Gastroesophageal sphincter (tissue), 4 donors: ENCODE data around the gene ACHE. TPM values are rescaled to one million over a fixed set of nuclear protein-coding genes. Genes with fewer than 3 reads are reported as not detected.
A peak's percentile ranks its signal among the peaks of the same experiment; 100 is the strongest.

Experiments
- ATAC-seq: fragments of 150-250 bp; one replicate; pipeline ENCODE4 v1.9.1; 2016; ENCODE audit warnings: mild to moderate bottlenecking, moderate library complexity
- H3K27ac ChIP-seq, 4 donors: fragments of 200-600 bp; sonication (generic) in 3 of 4; 1 replicate in 3 of 4; 2 replicates in 1 of 4; pipeline ENCODE4 v1.5.1; 2016 to 2019
- H3K27me3 ChIP-seq: fragments of 200-600 bp; sonication (generic); one replicate; pipeline ENCODE4 v1.5.1; 2019
- H3K36me3 ChIP-seq, 2 donors: fragments of 200-600 bp; sonication (generic); one replicate each; pipeline ENCODE4 v1.5.1; 2019; ENCODE audit warnings: control low read depth in 1 of 2
- H3K4me1 ChIP-seq, 3 donors: fragments of 200-600 bp; sonication (generic); 1 replicate in 2 of 3; 2 replicates in 1 of 3; pipeline ENCODE4 v1.5.1; 2016 to 2019; ENCODE audit warnings: control low read depth in 2 of 3
- H3K4me3 ChIP-seq, 2 donors: fragments of 200-600 bp; sonication (generic); one replicate each; pipeline ENCODE4 v1.5.1; 2019; ENCODE audit warnings: mild to moderate bottlenecking in 1 of 2, moderate library complexity in 1 of 2
- H3K9me3 ChIP-seq, 3 donors: fragments of 200-600 bp; sonication (generic); one replicate each; pipeline ENCODE4 v1.5.1; 2017 to 2019; ENCODE audit warnings: control low read depth in 2 of 3
- EP300 ChIP-seq: sonication (generic); formaldehyde crosslinking; IDR thresholded peaks from one replicate; pipeline ENCODE4 v1.6.1; 2017; ENCODE audit warnings: antibody characterized with exemption, mild to moderate bottlenecking
- POLR2A ChIP-seq, 2 donors: fragments of 450-650 bp; IDR thresholded peaks; one replicate each; pipeline ENCODE4 v1.6.1; 2017; ENCODE audit warnings: antibody characterized with exemption in 2 of 2, mild to moderate bottlenecking in 2 of 2, moderate library complexity in 1 of 2
- POLR2AphosphoS5 ChIP-seq: sonication (generic); formaldehyde crosslinking; IDR thresholded peaks from one replicate; pipeline ENCODE4 v1.6.1; 2017; ENCODE audit warnings: antibody characterized with exemption
- WGBS, 2 donors: methylation state at CpG; one replicate each; pipeline ENCODE4 v1.1.5; 2018; ENCODE audit warnings: low coverage in 1 of 2; 5-methylcytosine and 5-hydroxymethylcytosine counted together
- total RNA-seq, 4 donors: library from RNA; depleted of rRNA; stranded (reverse); fragments of >200 nt; gene quantifications; one replicate each; pipeline ENCODE4 v1.1.0, GENCODE V29; 2016
- TF ChIP-seq, protein P1 (sequence below), 4 experiments: fragments of 200-600 bp in 2 of 4; fragments of 450-650 bp in 2 of 4; sonication (generic) in 1 of 4; IDR thresholded peaks; one replicate each; pipeline ENCODE4 v1.5.1; 2017 to 2019; ENCODE audit warnings: antibody characterized with exemption in 4 of 4, mild to moderate bottlenecking in 2 of 4, moderate library complexity in 2 of 4

The ACHE gene
- total RNA-seq, 4 donors from 2014 or later, result 0.62 to 3.6 (median 1.1) TPM

DNA sequence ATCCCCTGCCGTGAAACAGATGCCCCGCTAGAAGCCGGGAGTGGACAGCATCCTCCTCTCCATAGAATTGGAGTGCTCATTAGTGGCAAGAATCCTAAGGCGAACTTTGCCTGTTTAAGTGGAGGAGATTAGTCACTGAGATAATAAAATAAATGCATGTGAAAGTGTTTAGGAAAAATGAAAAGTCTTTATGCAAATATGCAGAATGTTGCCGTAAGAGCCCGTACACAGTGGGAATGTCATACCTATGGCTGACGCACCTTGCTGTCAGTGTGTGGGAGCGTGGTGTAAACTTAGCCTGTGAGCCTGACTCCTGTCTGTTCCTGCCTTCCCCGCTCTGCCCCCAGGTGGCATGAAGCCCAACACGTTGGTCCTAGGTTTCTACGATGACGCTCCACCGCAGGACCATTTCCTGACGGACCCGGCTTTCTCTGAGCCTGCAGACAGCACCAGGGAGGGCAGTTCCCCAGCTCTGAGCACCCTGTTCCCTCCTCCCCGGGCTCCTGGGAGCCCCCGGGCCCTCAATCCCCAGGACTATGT lies 30.2 kb downstream of the ACHE start:
- WGBS, 2 donors, result 57 to 77% methylated on average over 4 to 7 of the region's 17 CpGs

DNA sequence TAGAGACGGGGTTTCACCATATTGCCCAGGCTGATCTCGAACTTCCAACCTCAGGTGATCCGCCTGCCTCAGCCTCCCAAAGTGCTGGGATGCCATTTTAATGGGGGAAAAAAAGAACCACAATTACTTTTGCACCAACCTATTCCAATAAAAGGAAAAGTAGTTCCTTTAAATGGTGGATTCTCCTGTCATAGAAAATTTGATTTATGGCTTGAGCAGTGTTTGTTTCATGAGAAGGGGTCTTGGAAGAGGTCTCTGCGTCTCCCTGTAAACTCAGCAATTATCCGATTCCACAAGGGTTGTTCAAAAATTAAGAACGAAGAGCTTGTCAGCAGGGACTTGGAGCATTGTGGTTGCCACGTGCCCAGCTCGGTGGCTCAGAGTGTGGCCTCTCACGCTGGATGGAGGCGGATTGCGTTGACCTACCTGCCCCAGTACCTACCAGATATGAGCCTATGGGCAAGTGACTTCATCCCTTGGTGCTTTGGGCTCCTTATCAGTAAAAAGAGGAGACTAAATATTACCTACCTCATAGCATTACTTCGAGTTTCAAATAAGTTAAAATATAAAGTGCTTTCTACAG lies 31.3 kb downstream of the ACHE start:
- Histone ChIP-seq H3K4me3 (no peak overlapping the region), H3K27me3 (no peaks in the 10 kb centered on the region), H3K27ac (peak overlapping the region in 1 of 4 donors; percentile 99), H3K36me3 (peaks cover 0 to 51% of the 10 kb centered on the region in 2 donors), H3K4me1 (peaks cover 0 to 50% (median 19%) of the 10 kb centered on the region in 3 donors), H3K9me3 (no peaks in the 10 kb centered on the region)
- 82 to 84% methylated on average over 9 to 11 of the region's 12 CpGs for WGBS, 2 donors
- no peak for TF ChIP-seq POLR2AphosphoS5
- no peak for TF ChIP-seq POLR2A (IDR thresholded peaks at IDR 0.05)
- TF ChIP-seq, protein P1, sequence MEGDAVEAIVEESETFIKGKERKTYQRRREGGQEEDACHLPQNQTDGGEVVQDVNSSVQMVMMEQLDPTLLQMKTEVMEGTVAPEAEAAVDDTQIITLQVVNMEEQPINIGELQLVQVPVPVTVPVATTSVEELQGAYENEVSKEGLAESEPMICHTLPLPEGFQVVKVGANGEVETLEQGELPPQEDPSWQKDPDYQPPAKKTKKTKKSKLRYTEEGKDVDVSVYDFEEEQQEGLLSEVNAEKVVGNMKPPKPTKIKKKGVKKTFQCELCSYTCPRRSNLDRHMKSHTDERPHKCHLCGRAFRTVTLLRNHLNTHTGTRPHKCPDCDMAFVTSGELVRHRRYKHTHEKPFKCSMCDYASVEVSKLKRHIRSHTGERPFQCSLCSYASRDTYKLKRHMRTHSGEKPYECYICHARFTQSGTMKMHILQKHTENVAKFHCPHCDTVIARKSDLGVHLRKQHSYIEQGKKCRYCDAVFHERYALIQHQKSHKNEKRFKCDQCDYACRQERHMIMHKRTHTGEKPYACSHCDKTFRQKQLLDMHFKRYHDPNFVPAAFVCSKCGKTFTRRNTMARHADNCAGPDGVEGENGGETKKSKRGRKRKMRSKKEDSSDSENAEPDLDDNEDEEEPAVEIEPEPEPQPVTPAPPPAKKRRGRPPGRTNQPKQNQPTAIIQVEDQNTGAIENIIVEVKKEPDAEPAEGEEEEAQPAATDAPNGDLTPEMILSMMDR (IDR thresholded peaks at IDR 0.05), result no peak
- no peak for TF ChIP-seq EP300
- no peak for ATAC-seq

More for the DNA sequence above, 30.2 kb downstream of the ACHE start:
- Histone ChIP-seq H3K36me3 (peaks cover 0 to 46% of the 10 kb centered on the region in 2 donors), H3K4me1 (peaks cover 0 to 61% (median 19%) of the 10 kb centered on the region in 3 donors), H3K9me3 (no peaks in the 10 kb centered on the region), H3K4me3 (peak overlapping the region in 1 of 2 donors; percentile 93), H3K27me3 (no peaks in the 10 kb centered on the region), H3K27ac (peak overlapping the region; percentile 93 to 100 (median 99))
- no peak for ATAC-seq
- TF ChIP-seq EP300, result no peak
- TF ChIP-seq, protein P1 (IDR thresholded peaks at IDR 0.05), result peak in 1 of 4 experiments; percentile 2

- ATAC-seq, result no peak
- peaks cover 0 to 41% (median 11%) of the 10 kb centered on the region in 3 donors for H3K4me1 ChIP-seq
- peaks cover 0 to 52% of the 10 kb centered on the region in 2 donors for H3K36me3 ChIP-seq
- no peak overlapping the region for H3K4me3 ChIP-seq
- WGBS, 2 donors, result 42 to 59% methylated on average over 3 to 6 of the region's 10 CpGs
- H3K27me3 ChIP-seq, result no peaks in the 10 kb centered on the region
- TF ChIP-seq, protein P1 (IDR thresholded peaks at IDR 0.05), result no peak
- TF ChIP-seq EP300 (no peak), POLR2A (IDR thresholded peaks at IDR 0.05) (no peak), POLR2AphosphoS5 (no peak)
- H3K9me3 ChIP-seq, result no peaks in the 10 kb centered on the region
- no peak overlapping the region for H3K27ac ChIP-seq
Measured at GRCh38 chr7:100863406-100863950, 32.2 kb downstream of the ACHE start.

GRCh38 chr7:100861616-100861985 lies 34.1 kb downstream of the ACHE start:
- WGBS, 2 donors, result 80% methylated on average over 1 of the region's 14 CpGs; no CpG with 5 or more reads in 1 of the 2 donors
- H3K4me3 ChIP-seq, result no peak overlapping the region
- H3K27me3 ChIP-seq, result no peaks in the 10 kb centered on the region
- peaks cover 0 to 69% of the 10 kb centered on the region in 2 donors for H3K36me3 ChIP-seq
- no peak for TF ChIP-seq POLR2AphosphoS5
- no peak for TF ChIP-seq EP300
- TF ChIP-seq, protein P1 (IDR thresholded peaks at IDR 0.05), result no peak
- no peak for TF ChIP-seq POLR2A (IDR thresholded peaks at IDR 0.05)
- ATAC-seq, result no peak
- no peaks in the 10 kb centered on the region for H3K9me3 ChIP-seq
- H3K27ac ChIP-seq, result no peak overlapping the region
- peaks cover 0 to 22% (median 5%) of the 10 kb centered on the region in 3 donors for H3K4me1 ChIP-seq
